Activated naive CD4-positive, alpha-beta T cell treated with anti-CD3 and anti-CD28 coated beads, Interleukin-2, amount 50 U/mL, for 72 hours (primary cell): ENCODE results near the gene PCGF6. TPM values are rescaled to one million over a fixed set of nuclear protein-coding genes. Genes with fewer than 3 reads are reported as not detected.
"Not testable (repeated sequence)": the region's sequence is repeated elsewhere in the genome, so short reads cannot be mapped to it uniquely, and the experiment has no call there.

Source experiments
- ATAC-seq, 2 donors: fragments of 150-1000 bp; cut with Tn5 transposase; 2 replicates each; pipeline ENCODE4 v1.10.0; 2021; ENCODE audit warnings: mild to moderate bottlenecking in 2 of 2, moderate library complexity in 2 of 2
- DNase-seq, 2 donors: peaks; one replicate each; pipeline ENCODE4 v3.0.0; 2021 to 2022; ENCODE audit warnings: low spot score in 2 of 2
- H3K27ac Mint-ChIP-seq, 2 donors: one replicate each; pipeline ENCODE4 v1.8.0; 2022; ENCODE audit warnings: mild to moderate bottlenecking in 2 of 2, mixed read lengths in 2 of 2
- H3K36me3 Mint-ChIP-seq, 2 donors: one replicate each; pipeline ENCODE4 v1.8.0; 2022; ENCODE audit warnings: mixed read lengths in 2 of 2
- H3K9me3 Mint-ChIP-seq, 2 donors: one replicate each; pipeline ENCODE4 v1.8.0; 2022; ENCODE audit warnings: mixed read lengths in 2 of 2
- total RNA-seq, 2 donors: library from RNA; stranded (reverse); gene quantifications; one replicate each; pipeline ENCODE4 v1.2.3, GENCODE V29; 2022

PCGF6 gene, protein sequence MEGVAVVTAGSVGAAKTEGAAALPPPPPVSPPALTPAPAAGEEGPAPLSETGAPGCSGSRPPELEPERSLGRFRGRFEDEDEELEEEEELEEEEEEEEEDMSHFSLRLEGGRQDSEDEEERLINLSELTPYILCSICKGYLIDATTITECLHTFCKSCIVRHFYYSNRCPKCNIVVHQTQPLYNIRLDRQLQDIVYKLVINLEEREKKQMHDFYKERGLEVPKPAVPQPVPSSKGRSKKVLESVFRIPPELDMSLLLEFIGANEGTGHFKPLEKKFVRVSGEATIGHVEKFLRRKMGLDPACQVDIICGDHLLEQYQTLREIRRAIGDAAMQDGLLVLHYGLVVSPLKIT
- total RNA-seq, result 10 to 100 TPM; 13.2 to 15.2 TPM

- Mint-ChIP-seq H3K36me3 (peaks cover 0 to 16% of the 10 kb centered on the region in 2 donors), H3K27ac (peak within 1 kb of the TSS; percentile 87 to 97), H3K9me3 (no peaks in the 10 kb centered on the region)
- ATAC-seq (peak; percentile 90 to 92), DNase-seq (peak; percentile 74 to 86)
Observed at GRCh38 chr10:103350517-103351260, at the start of gene PCGF6. Gene PCGF6 (minus strand): TSS chr10:103351140. CDS start chr10:103351066, 74 bp downstream.

- H3K9me3 Mint-ChIP-seq, result no peaks in the 10 kb centered on the region
- H3K27ac Mint-ChIP-seq, result peak overlapping the region; percentile 92 to 99
- H3K36me3 Mint-ChIP-seq, result peaks cover 41 to 45% of the 10 kb centered on the region in 2 donors
Observed at GRCh38 chr10:103397191-103397825, 46.4 kb upstream of the PCGF6 start.

DNA sequence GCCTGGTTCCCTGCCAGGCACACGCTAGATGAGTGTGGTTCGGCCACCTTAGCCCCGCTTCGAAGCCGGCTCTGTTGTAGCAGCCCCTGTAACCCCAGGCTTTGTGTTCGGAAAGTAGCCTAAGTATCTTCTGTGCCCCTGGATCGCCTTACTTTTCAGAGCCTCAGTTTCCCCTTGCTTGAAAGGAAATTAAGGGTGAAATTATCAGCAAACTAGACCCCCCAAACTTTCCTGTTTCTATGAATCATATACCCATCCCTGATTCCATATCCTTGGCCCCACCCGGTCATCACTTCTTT, 45.8 kb upstream of the PCGF6 start:
- Mint-ChIP-seq H3K36me3 (peaks cover 41 to 45% of the 10 kb centered on the region in 2 donors), H3K9me3 (no peaks in the 10 kb centered on the region), H3K27ac (peak overlapping the region; percentile 92 to 99)
- DNase-seq (no peak), ATAC-seq (no peak)

More at GRCh38 chr10:103397191-103397825, 46.4 kb upstream of the PCGF6 start:
- ATAC-seq (no peak), DNase-seq (no peak)

GRCh38 chr10:103396067-103396788, 45.3 kb upstream of the PCGF6 start, which contains the start of the genes ATP5MK and PDCD11:
Gene ATP5MK (minus strand): TSS chr10:103396475. CDS start chr10:103392457, 4,018 bp downstream.
Gene PDCD11 (plus strand): TSS chr10:103396626. CDS start chr10:103398427, 1,801 bp downstream.
- Mint-ChIP-seq H3K27ac (peak within 1 kb of the TSS; percentile 92 to 99), H3K36me3 (peaks cover 41 to 45% of the 10 kb centered on the region in 2 donors), H3K9me3 (no peaks in the 10 kb centered on the region)
- ATAC-seq (peak; percentile 100), DNase-seq (peak; percentile 94 to 97)

DNA sequence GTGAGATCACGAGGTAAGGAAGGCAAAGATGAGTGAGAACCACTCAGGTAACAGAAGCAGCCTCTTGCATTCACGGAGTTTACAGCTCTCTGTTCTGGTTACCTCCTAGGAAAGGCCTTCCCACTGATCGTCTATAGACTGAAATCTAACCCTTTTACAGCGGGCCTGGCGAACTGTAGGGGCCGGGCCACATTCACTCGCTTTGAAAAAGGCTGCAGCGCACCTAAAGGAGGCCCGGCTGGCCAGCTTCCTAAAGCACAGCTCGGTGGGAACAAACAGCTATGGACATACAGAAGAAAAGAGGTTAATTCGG, 44.8 kb upstream of the PCGF6 start:
- Mint-ChIP-seq H3K27ac (peak overlapping the region; percentile 92 to 99), H3K36me3 (peaks cover 41 to 45% of the 10 kb centered on the region in 2 donors), H3K9me3 (no peaks in the 10 kb centered on the region)
- ATAC-seq (no peak), DNase-seq (no peak)

DNA sequence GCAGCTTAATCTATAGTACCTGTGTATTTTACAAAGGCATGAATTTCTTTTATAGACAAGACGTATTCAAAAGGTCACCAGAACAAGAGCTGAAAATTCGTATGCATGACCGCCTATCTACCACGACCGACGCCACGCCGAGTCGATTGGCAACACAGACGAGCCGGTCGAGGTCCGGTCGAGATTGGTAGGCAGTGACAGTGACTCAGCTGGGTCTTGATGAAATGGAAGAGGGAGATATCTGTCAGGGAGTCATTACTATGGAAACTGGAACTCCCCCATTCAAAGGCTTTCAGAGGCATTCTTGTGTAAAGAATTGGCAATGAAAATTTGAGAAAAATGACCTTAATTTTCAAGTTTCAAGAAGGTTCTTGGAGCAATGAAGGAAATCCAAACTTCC, 43.2 kb upstream of the PCGF6 start:
- DNase-seq, result no peak
- no peak for ATAC-seq
- Mint-ChIP-seq H3K27ac (peak overlapping the region in 1 of 2 donors; percentile 46), H3K9me3 (no peaks in the 10 kb centered on the region), H3K36me3 (peaks cover 36 to 37% of the 10 kb centered on the region in 2 donors)

DNA sequence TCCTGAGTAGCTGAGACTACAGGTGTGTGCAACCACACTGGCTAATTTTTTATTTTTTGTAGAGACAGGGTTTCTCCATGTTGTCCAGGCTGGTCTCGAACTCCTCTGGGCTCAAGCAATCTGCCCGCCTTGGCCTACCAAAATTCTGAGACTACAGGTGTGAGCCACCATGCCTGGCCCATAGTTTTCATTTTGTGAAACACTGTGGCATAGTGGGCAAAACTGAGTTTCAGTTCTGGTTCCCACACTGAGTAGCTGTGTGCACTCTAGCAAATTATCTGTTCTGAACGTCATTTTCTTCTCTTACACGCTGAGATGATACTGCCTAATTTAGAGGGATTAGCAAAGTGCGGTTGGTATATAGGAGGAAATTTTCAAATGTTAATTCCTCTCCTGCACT, 31.8 kb upstream of the PCGF6 start:
- H3K36me3 Mint-ChIP-seq, result no peaks in the 10 kb centered on the region
- no peak for ATAC-seq
- H3K9me3 Mint-ChIP-seq, result no peaks in the 10 kb centered on the region

DNA sequence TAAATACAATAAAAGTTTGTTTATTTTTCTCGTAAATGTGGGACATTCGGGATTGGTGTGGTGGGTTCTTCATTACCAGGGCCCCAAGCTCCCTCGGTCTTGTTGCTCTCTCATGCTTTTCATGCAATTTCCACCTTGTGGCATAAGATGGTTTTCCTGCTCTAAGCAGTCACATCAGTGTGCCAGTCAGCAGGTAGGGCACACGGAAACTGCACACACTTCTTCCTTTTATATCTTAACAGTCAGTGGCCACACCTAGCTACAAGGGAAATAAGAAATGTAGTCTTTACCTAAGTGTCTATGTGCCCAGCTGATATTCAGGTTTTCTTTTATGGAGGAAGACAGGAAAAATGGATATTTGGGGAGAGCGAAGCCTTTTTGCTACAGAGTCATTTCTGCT, 23.3 kb upstream of the PCGF6 start:
- H3K36me3 Mint-ChIP-seq, result peaks cover 11 to 21% of the 10 kb centered on the region in 2 donors
- no peak for ATAC-seq

More for the DNA sequence above, 31.8 kb upstream of the PCGF6 start:
- no peak overlapping the region for H3K27ac Mint-ChIP-seq
- no peak for DNase-seq

DNA sequence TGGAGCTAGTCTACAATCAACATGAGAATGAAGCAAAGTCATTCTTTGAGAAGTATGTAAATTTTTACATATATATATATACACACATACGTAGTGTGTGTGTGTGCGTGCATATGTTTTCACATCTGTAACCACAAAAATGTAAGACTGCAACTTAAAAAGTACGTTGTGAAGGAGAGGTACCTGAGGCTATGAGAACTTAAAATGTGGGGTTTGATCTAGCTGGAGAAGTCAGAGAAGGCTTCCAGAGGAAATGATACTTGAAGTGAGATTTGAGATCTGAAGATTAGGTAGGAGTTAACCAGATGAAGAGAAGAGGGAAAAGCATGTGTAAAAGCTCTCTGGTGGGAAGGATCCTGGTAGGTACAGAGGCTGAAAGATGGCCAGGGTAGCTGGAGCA, 22.6 kb upstream of the PCGF6 start:
- Mint-ChIP-seq H3K27ac (peak overlapping the region; percentile 46 to 91), H3K36me3 (peaks cover 11 to 21% of the 10 kb centered on the region in 2 donors), H3K9me3 (no peaks in the 10 kb centered on the region)
- DNase-seq (no peak), ATAC-seq (peak; percentile 33 to 62)

More for the DNA sequence above, 23.3 kb upstream of the PCGF6 start:
- no peak for DNase-seq
- Mint-ChIP-seq H3K27ac (no peak overlapping the region), H3K9me3 (no peaks in the 10 kb centered on the region)

GRCh38 chr10:103367782-103368518, 17.0 kb upstream of the PCGF6 start, which contains the start of gene TAF5:
Gene TAF5 (plus strand): TSS chr10:103367976. CDS start chr10:103367990, 14 bp downstream.
- DNase-seq (peak; percentile 89 to 92), ATAC-seq (peak; percentile 62 to 64)
- H3K36me3 Mint-ChIP-seq, result peaks cover 0 to 5% of the 10 kb centered on the region in 2 donors
- no peaks in the 10 kb centered on the region for H3K9me3 Mint-ChIP-seq
- H3K27ac Mint-ChIP-seq, result peak within 1 kb of the TSS; percentile 92 to 95

DNA sequence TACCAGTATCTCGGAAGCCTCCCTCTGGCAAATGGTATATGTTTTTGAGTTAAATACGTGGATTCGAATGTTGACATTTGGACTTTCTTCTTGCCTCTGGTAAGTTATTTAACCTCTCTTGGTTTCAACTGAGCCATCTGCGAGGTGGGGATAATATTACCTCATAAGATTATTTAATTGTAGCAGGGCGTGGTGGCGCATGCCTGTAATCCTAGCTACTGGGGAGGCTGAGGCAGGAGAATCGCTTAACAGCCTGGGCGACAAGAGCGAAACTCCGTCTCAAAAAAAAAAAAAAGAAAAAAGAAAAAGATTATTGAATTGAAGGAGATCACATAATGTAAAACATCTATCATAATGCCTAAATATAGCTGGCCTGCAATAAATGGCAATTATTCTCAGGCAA, 16.4 kb upstream of the PCGF6 start:
- H3K36me3 Mint-ChIP-seq, result peaks cover 0 to 5% of the 10 kb centered on the region in 2 donors
- H3K27ac Mint-ChIP-seq, result peak overlapping the region; percentile 92 to 95
- ATAC-seq, result peak in 1 of 2 donors; percentile 0
- no peaks in the 10 kb centered on the region for H3K9me3 Mint-ChIP-seq
- DNase-seq, result no peak

DNA sequence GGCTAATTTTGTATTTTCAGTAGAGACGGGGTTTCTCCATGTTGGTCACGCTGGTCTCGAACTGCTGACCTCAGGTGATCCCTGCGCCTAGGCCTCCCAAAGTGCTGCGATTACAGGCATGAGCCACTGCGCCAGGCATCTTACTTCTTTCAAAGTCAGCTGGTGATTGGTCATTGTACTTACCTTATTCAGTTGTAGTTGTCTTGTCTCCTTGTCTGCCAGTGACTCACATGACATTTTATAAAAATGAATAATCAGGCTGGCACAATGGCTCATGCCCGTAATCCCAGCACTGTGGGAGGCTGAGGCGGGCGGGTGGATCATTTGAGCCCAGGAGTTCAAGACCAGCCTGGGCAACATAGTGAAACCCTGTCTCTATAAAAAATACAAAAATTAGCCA, 9.9 kb upstream of the PCGF6 start:
- H3K9me3 Mint-ChIP-seq, DNase-seq, H3K36me3 Mint-ChIP-seq, H3K27ac Mint-ChIP-seq: not testable (repeated sequence)
- peak; percentile 18 to 52 for ATAC-seq

DNA sequence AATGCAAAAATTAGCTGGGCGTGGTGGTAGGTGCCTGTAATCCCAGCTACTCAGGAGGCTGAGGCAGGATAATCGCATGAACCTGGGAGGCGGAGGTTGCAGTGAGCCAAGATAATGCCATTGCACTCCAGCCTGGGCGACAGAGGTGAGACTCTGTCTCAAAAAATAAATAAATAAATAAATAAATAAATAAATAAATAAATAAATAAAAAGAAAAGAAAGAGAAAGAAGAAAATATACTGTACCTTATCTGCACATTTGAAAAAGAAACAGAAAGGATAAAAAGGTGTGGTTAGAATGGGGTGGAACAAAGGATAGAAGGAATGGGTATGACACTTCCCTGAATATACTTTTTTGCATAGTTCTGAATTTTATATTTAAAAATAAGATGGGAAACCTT, 8.6 kb upstream of the PCGF6 start:
- H3K36me3 Mint-ChIP-seq, ATAC-seq, DNase-seq, H3K9me3 Mint-ChIP-seq, H3K27ac Mint-ChIP-seq: not testable (repeated sequence)

DNA sequence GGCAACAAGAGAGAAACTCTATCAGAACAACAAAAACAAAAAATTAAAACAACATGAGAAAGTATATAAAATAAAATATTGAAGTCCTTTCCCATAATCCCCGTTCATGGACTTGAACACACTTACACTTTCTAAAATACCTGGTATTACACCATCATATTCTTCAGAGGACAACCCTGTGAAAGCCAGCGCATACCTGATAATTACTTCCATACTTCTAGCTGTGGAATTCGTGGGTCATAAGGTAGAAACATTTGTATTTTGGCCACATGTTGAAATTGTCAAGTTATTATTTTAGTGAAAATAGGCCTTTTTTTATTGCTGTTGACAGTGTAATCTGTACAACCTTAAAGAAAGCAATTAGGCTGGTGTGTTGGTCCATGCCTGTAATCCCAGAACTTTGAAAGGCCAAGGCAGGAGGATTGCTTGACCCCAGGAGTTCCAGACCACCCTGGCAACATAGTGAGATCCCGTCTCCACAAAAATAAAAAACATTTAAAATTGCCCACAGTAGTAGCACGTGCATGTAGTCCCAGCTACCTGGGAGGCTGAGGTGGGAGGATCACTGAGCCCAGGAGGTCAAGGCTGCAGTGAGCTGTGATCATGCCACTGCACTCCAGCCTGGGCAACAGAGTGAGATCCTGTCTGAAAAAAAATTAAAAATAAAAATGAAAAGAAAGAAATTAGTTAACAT, 5.1 kb upstream of the PCGF6 start:
- peaks cover 0 to 4% of the 10 kb centered on the region in 2 donors for H3K36me3 Mint-ChIP-seq
- no peaks in the 10 kb centered on the region for H3K9me3 Mint-ChIP-seq
- ATAC-seq (no peak), DNase-seq (no peak)
- no peak overlapping the region for H3K27ac Mint-ChIP-seq

GRCh38 chr10:103354567-103354966, 3.6 kb upstream of the PCGF6 start:
- not testable (repeated sequence) for H3K27ac Mint-ChIP-seq, ATAC-seq, H3K9me3 Mint-ChIP-seq, DNase-seq
- H3K36me3 Mint-ChIP-seq, result peaks cover 0 to 10% of the 10 kb centered on the region in 2 donors
